Fibroblast of skin of abdomen (primary cell): Measurements from ENCODE around the gene WHRN.

Experiments
- DNase-seq: peaks from one replicate; pipeline ENCODE4 v3.0.0-alpha.2; 2013

WHRN gene

GRCh38 chr9:114417511-114417910, 87.8 kb downstream of the WHRN start:
- DNase-seq = peak; percentile 81

- no peak for DNase-seq
Observed at GRCh38 chr9:114416906-114417305, 88.4 kb downstream of the WHRN start.

- no peak for DNase-seq
Observed at GRCh38 chr9:114416290-114416689, 89.0 kb downstream of the WHRN start.

DNA sequence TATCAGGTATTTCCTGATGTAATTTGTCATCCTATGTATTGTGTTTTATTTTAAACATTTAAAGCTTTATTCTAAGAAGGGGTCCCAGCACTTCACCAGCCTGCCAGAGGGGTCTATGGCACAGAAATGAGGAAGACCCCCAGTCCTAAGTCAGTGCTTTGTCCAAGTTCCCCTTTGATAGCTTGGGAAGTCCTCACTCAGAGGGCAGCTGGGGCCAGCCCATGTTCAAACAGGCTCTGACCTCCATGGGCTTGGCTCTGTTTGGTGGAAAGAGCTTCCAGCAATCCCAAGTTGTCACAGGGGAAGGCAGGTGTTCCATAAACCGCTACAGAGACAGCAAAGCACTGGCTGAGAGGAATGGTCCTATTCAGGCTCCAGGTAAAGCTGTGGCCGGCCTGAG, 90.9 kb downstream of the WHRN start:
- no peak for DNase-seq

DNA sequence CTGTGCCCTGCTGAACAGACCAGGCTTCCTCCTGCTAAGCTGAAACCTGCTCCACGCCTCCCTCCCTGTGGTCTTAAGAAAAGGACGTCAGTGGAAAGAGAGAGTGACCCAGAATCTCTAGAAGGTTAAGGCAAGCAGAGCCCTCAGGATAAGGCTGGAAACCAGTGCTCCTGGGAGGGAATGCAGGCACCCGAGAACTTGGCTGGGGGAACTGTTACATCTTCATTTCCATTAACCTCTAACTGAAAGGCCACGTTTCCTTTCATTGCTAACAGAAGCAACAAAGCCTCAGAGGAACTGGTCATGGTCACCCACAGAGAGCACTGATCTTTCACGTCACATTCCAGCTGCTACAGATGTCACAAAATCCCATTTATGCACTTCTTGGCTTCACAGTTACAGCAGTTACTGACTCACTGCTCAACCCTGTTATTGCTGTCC, 91.4 kb downstream of the WHRN start:
- peak; percentile 61 for DNase-seq

DNA sequence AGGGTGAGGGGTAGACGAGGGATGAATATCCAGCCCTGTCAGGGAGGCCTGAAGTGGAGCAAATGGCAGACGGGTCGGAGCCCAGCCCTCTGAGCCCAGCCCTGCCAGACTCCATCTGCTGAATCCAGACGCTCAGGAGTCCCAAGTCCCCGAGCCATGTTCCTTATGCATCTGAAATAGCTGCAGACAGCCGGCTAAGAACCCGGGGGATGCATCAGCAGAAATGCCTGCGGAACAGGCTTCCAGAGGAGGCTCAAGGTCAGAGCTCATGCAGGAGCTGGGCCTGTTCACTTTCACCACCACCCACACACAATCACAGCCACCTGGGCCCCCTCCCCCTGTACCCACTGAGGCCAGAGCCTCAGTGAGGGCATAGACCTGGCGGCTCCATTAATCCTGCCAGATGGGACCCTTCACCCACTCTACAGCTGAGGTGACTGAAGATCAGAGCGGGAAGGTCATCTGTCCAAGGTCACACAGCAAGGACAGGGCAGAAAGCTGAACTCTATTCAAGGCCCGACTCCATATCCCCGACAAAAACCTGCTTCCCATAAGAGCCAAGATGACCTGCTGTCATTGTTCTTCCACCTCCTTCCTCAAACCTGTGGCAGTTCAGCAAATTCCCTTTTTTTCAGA, 93.1 kb downstream of the WHRN start:
- no peak for DNase-seq

DNA sequence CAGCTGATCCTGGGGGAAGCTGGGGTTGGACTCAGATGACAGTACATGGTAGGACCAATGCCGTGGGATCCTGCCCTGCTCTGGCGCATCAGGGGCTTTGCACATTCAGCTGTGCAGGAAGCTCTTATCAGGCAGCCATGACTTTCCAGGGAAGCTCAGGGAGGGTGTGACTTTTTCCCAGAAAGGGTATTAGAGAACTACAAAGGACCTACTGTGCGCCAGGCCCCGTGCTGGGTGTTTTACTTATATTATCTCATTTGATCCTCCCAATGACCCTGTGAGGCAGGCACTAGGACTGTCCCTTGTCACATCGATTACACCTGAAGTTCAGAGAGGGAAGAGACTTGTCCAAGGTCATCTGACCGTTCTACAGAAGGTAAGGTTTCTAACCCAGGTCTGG, 93.8 kb downstream of the WHRN start:
- no peak for DNase-seq

GRCh38 chr9:114410910-114411309, 94.4 kb downstream of the WHRN start:
- no peak for DNase-seq

- no peak for DNase-seq
Observed at GRCh38 chr9:114409842-114410241, 95.4 kb downstream of the WHRN start.

- DNase-seq = no peak
Observed at GRCh38 chr9:114409103-114409780, 96.0 kb downstream of the WHRN start.

- DNase-seq = no peak
Observed at GRCh38 chr9:114408645-114409044, 96.6 kb downstream of the WHRN start.

- DNase-seq = no peak
Observed at GRCh38 chr9:114407889-114408288, 97.4 kb downstream of the WHRN start.

- no peak for DNase-seq
Observed at GRCh38 chr9:114406441-114406840, 98.8 kb downstream of the WHRN start.

GRCh38 chr9:114405294-114406034, 99.8 kb downstream of the WHRN start:
- DNase-seq = peak; percentile 78

DNA sequence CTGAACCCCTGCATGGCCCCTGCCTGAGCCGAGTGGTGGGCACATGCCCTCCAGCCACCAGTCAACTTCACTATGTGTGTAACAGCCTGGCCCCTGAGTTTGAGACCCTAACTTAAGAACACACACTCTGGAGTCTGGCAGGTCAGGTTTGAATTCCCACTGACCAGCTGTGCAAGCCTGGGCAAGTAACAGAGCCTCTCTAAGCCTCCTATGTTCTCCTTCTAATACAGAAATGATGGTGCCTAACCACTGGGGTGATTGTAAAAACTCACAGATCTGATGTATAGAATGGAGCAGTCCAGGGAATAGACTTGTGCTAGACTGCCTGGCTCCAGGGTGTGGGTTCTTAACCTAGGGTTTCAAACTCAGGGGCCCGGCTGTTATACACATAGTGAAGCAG, 100.7 kb downstream of the WHRN start:
- DNase-seq = no peak

DNA sequence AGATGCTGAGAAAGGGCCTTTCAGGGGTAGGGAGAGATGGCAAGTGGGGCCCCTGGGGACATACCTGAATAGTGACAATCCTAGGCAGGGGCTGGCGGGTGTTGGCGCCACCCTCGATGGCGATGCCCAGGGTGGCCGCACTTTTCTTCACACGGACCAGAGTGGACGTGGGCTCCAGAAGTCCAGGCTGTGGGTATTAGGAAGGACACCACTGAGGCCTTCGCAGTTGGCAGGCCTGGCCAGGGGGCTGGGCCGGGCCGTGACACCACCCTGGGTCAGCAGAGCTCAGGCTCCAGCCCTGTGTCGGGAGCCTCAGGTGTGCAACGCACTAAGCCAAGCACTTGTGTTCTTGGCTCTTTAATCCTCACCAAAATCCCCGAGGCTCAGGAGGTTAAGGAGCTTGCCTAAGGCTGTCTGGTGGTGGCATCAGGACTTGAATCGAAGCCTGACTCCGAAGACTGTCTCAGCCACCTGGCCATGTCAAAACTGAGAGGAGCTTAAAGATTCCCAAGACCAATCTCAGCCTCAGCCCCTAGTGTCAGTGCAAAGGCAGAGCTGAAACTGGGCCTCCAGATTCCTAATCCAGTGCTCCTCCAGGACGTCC, 102.0 kb downstream of the WHRN start:
- no peak for DNase-seq

GRCh38 chr9:114401344-114401743, 103.9 kb downstream of the WHRN start:
- no peak for DNase-seq

DNA sequence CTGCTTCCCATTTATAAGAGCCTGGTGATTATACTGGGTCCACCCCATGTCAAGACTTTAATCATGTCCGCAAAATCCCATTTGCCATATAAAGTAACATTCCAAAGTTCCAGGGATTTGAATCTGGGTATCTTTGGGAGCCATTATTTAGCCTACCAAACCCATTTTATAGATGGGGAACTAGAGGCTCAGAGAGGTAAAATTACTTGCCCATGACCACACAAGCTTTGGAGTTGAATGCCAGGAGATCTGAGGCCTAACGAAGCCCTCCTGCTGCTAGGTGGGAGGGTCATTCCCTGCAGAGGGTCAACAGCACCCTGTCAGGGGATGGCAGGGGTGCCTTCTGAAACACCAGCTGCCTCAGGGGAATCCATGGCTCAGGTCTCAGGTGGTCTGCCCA, 104.5 kb downstream of the WHRN start:
- no peak for DNase-seq

DNA sequence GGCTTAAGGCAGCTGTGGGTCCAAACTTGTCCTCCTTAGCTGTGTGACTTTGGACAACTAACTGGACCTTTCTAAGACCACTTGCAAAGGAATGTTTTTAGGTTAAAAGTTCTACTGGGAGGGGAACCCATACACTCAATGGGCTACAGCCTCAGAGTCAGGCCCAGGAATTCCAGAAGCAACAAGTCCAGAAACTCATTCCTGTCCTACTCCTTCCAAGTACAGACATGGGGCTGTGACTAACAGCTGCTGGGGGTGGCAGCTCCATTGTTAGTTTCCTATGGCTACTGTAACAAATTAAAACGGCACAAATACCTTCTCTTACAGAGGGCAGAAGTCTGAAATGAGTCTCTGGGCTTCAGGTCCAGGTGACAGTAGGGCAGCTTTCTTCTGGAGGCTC, 105.1 kb downstream of the WHRN start:
- no peak for DNase-seq

- DNase-seq = no peak
Observed at GRCh38 chr9:114399381-114399780, 105.9 kb downstream of the WHRN start.

- peak; percentile 97 for DNase-seq
Observed at GRCh38 chr9:114397848-114398605, 107.2 kb downstream of the WHRN start.

DNA sequence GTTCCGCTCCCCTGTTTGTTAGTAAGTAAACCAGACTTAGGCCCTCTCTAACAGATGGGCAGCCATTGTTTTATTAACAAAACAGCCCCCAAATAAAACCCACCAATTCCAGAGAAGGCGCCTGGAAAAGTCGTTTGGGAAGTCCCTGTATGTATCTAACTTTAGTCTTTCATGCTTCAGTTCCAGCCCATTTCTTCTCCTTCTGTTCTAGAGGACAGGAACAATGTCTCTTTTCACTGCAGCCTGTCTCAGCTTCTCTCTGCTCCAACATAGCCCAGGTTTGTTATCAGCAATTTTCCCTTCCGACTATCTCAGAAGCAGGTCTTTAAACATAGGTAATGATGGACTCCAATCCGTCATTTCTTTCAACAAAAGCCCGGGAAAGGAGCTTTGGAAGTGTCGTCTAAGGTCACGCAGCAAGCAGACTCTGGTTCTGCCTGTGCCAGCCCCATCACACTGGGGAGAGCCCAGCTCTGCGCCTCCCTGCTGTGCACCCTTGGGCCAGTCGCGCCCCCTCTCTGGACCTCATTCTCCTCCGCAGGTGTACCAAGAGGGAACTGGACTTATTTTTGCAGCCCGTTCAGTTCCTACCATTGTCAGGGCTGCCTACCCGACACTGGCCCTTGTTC, 107.9 kb downstream of the WHRN start:
- no peak for DNase-seq
